Measurements from ENCODE around the gene KAT8. TPM values are rescaled to one million over a fixed set of nuclear protein-coding genes. Genes with fewer than 3 reads are reported as not detected.
A peak's percentile ranks its signal among the peaks of the same experiment; 100 is the strongest.

The KAT8 gene
- total RNA-seq, 1 experiment from 2014 or later: 42.0 TPM

DNA sequence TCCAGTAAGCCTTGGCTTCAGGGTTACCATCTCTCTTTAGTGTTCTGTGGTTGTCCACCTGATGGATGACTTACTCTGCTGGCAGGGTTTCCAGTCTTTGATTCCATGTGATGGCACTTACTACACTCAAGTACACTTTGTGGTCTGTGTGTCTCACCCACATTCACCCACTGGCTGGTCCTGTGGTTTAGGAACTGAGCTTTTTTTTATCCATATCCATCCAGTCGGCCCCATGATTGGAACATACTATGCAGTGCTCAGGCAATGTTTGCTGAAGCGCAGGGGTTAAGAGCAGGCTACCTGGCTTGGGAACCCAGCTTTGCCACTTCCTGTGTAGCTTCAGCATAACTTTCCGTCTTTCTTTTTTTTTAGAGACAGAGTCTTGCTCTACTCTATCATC is 59.7 kb downstream of the KAT8 start:
- POLR2A ChIA-PET: interaction anchor here (0.6 to 1.5 kb wide), 3 partner anchors 35 to 60 kb away, joined by 3 to 7 read pairs (median 3); partner anchors contain the start of gene KAT8
- peaks cover 21% of the 10 kb centered on the region for H3K36me3 Mint-ChIP-seq (ENCODE audit: insufficient read depth, unreplicated experiment)
- H3K27ac Mint-ChIP-seq (ENCODE audit: low read depth, unreplicated experiment): no peak overlapping the region
- no peaks in the 10 kb centered on the region for H3K27me3 Mint-ChIP-seq (ENCODE audit: insufficient read depth, unreplicated experiment)
- TF ChIP-seq, protein P1, sequence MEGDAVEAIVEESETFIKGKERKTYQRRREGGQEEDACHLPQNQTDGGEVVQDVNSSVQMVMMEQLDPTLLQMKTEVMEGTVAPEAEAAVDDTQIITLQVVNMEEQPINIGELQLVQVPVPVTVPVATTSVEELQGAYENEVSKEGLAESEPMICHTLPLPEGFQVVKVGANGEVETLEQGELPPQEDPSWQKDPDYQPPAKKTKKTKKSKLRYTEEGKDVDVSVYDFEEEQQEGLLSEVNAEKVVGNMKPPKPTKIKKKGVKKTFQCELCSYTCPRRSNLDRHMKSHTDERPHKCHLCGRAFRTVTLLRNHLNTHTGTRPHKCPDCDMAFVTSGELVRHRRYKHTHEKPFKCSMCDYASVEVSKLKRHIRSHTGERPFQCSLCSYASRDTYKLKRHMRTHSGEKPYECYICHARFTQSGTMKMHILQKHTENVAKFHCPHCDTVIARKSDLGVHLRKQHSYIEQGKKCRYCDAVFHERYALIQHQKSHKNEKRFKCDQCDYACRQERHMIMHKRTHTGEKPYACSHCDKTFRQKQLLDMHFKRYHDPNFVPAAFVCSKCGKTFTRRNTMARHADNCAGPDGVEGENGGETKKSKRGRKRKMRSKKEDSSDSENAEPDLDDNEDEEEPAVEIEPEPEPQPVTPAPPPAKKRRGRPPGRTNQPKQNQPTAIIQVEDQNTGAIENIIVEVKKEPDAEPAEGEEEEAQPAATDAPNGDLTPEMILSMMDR (IDR thresholded peaks at IDR 0.05; ENCODE audit: unreplicated experiment): no peak
- peaks cover 8% of the 10 kb centered on the region for H3K4me1 Mint-ChIP-seq (ENCODE audit: insufficient read depth, unreplicated experiment)
- intact Hi-C loops (cut with micrococcal nuclease): loop anchor here (5.0 kb wide), 1 partner anchor 35 kb away; no protein-coding TSS in a partner anchor
- CTCF ChIA-PET: interaction anchor here (0.6 to 1.2 kb wide), 4 partner anchors 14 to 122 kb away, joined by 3 to 4 read pairs (median 4); partner anchors contain the start of gene KAT8
- no peak overlapping the region for H3K4me3 Mint-ChIP-seq (ENCODE audit: unreplicated experiment)
- no TSS peak for BruUV-seq (replicated peaks)
- DNase-seq (ENCODE audit: unreplicated experiment): peak; percentile 57
- H3K9me3 Mint-ChIP-seq (ENCODE audit: unreplicated experiment): no peaks in the 10 kb centered on the region

DNA sequence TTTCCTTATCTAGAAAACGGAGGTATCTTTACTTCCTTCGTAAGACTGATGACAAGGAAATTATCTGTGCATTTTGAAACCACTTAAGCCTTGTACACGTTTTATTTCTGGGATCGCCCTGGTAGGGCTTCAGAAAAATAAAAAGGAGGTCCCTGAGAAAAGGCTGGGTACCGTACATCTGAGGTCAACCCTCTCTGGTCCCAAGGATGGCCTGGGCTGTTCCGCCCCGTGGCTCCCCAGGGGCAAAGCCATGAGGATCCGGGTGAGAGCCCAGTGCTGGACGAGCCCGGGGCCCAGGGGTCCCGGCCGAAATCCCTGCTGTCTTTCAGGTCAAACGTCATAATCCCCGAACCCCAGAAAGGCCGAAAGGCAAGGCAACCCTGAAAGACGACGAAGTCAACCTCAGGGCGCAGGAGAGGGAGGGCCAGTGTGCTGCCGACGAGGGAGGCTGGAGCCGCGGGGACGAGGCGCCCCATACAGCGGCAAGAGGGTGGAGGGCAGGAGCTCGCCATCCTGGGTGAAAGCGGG is 61.8 kb downstream of the KAT8 start:
- H3K27ac Mint-ChIP-seq (ENCODE audit: low read depth, unreplicated experiment): peak overlapping the region; percentile 99
- TF ChIP-seq, protein P1 (IDR thresholded peaks at IDR 0.05; ENCODE audit: unreplicated experiment): no peak
- no peaks in the 10 kb centered on the region for H3K9me3 Mint-ChIP-seq (ENCODE audit: unreplicated experiment)
- no peaks in the 10 kb centered on the region for H3K27me3 Mint-ChIP-seq (ENCODE audit: insufficient read depth, unreplicated experiment)
- DNase-seq (ENCODE audit: unreplicated experiment): no peak
- intact Hi-C loops (cut with micrococcal nuclease): loop anchor here (5.0 kb wide), 1 partner anchor 37 kb away; no protein-coding TSS in a partner anchor
- TSS peak; percentile 86 for BruUV-seq (replicated peaks)
- H3K4me1 Mint-ChIP-seq (ENCODE audit: insufficient read depth, unreplicated experiment): peaks cover 26% of the 10 kb centered on the region
- peak overlapping the region; percentile 95 for H3K4me3 Mint-ChIP-seq (ENCODE audit: unreplicated experiment)
- ChIA-PET CTCF (interaction anchor here (1.0 to 1.2 kb wide), 2 partner anchors 20 to 204 kb away, joined by 3 to 6 read pairs; no protein-coding TSS in a partner anchor), POLR2A (interaction anchor here (0.7 to 2.8 kb wide), 36 partner anchors 8 to 534 kb away, joined by 3 to 53 read pairs (median 6); partner anchors contain the start of genes ARMC5, KAT8, PRSS8 and PYCARD)
- H3K36me3 Mint-ChIP-seq (ENCODE audit: insufficient read depth, unreplicated experiment): peaks cover 43% of the 10 kb centered on the region

DNA sequence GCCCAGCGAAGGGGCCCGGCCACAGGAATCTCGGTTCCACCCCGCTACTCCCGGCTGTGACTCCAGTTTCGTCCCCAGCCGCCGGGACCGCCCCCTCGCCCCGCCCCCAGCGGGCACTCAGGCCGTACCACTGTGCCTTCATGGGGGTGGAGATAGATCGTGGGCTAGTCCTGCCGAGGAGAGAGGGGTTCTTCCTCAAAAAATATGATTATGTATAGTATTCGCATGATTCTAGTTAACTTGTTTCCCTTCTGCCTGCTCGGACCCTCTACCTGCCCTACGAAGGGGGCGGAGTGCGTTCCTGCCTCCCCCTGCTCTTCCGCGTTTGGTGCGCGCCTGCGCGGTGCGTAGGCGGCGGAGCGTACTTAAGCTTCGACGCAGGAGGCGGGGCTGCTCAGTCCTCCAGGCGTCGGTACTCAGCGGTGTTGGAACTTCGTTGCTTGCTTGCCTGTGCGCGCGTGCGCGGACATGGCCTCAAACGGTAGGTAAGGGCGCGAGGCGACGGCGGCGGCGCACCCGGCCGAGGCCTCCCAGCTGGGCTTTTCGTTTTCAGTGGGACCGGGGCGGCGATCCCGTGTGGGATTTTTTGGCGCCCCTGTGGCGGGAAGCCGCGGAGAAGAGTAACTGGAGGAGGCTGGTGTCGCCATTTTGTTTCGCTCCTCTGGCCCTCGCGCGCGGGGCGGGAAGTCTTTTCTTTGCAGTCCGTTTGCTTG is 62.4 kb downstream of the KAT8 start, which contains the start of gene FUS:
Gene FUS, plus strand, starts transcription at position 393 of the 713 bp plus-strand sequence. Its CDS starts 76 bp downstream, at position 469.
- CTCF ChIA-PET: interaction anchor here (0.6 to 1.2 kb wide), 5 partner anchors 14 to 281 kb away, joined by 3 to 6 read pairs (median 4); no protein-coding TSS in a partner anchor
- Mint-ChIP-seq H3K4me1 (ENCODE audit: insufficient read depth, unreplicated experiment) (peaks cover 26% of the 10 kb centered on the region), H3K27ac (ENCODE audit: low read depth, unreplicated experiment) (peak within 1 kb of the TSS; percentile 99), H3K4me3 (ENCODE audit: unreplicated experiment) (peak within 1 kb of the TSS; percentile 95), H3K27me3 (ENCODE audit: insufficient read depth, unreplicated experiment) (no peaks in the 10 kb centered on the region), H3K36me3 (ENCODE audit: insufficient read depth, unreplicated experiment) (peaks cover 49% of the 10 kb centered on the region), H3K9me3 (ENCODE audit: unreplicated experiment) (no peaks in the 10 kb centered on the region)
- POLR2A ChIA-PET: interaction anchor here (0.7 to 2.8 kb wide), 44 partner anchors 9 to 698 kb away, joined by 3 to 53 read pairs (median 5); partner anchors contain the start of genes ARMC5, KAT8, PRSS8 and PYCARD
- intact Hi-C loops (cut with micrococcal nuclease): loop anchor here (2.0 to 10.0 kb wide), 5 partner anchors 38 to 515 kb away; partner anchors contain the start of genes KAT8 and ZNF843
- peak; percentile 82 for DNase-seq (ENCODE audit: unreplicated experiment)
- TF ChIP-seq, protein P1 (IDR thresholded peaks at IDR 0.05; ENCODE audit: unreplicated experiment): no peak
- BruUV-seq (replicated peaks): no TSS peak

Other genes with a start within 250 kb of the KAT8 start
- 32.0 and 33.9 TPM in 2 replicates for gene BCL7C, start 223.6 kb upstream of the KAT8 start, total RNA-seq (2022)
- gene CTF1, start 221.1 kb upstream of the KAT8 start, total RNA-seq (2022): 3.6 and 4.1 TPM in 2 replicates
- gene FBXL19, start 194.1 kb upstream of the KAT8 start, total RNA-seq (2022): 18.0 and 23.4 TPM in 2 replicates
- gene ORAI3, start 168.6 kb upstream of the KAT8 start, total RNA-seq (2022): 16.2 and 21.2 TPM in 2 replicates
- 15.0 and 15.8 TPM in 2 replicates for gene SETD1A, start 159.9 kb upstream of the KAT8 start, total RNA-seq (2022)
- 5.0 and 5.3 TPM in 2 replicates for gene HSD3B7, start 132.5 kb upstream of the KAT8 start, total RNA-seq (2022)
- 0.42 and 0.91 TPM in 2 replicates for gene STX1B, start 107.0 kb upstream of the KAT8 start, total RNA-seq (2022)
- gene STX4, start 84.1 kb upstream of the KAT8 start, total RNA-seq (2022): 66.7 and 89.2 TPM in 2 replicates
- 11.9 and 15.1 TPM in 2 replicates for gene ZNF668, start 43.4 kb upstream of the KAT8 start, total RNA-seq (2022)
- gene ZNF646, start 43.2 kb upstream of the KAT8 start, total RNA-seq (2022): 12.6 and 15.2 TPM in 2 replicates
- 4.4 and 5.5 TPM in 2 replicates for gene PRSS53, start 28.7 kb upstream of the KAT8 start, total RNA-seq (2022)
- gene VKORC1, start 22.9 kb upstream of the KAT8 start, total RNA-seq (2022): 64.7 and 66.3 TPM in 2 replicates
- gene BCKDK, start 9.3 kb upstream of the KAT8 start, total RNA-seq (2022): 31.7 and 41.0 TPM in 2 replicates
- 24.6 and 32.6 TPM in 2 replicates for gene PRSS8, start 18.1 kb downstream of the KAT8 start, total RNA-seq (2022)
- gene PRSS36, start 32.4 kb downstream of the KAT8 start, total RNA-seq (2022): 0.49 and 1.0 TPM in 2 replicates
- 451 and 481 TPM in 2 replicates for gene FUS, start 62.5 kb downstream of the KAT8 start, total RNA-seq (2022)
- gene PYCARD, start 85.1 kb downstream of the KAT8 start, total RNA-seq (2022): 0.47 and 0.76 TPM in 2 replicates
- gene TRIM72, start 96.5 kb downstream of the KAT8 start, total RNA-seq (2022): not detected in 2 replicates
- not detected in 2 replicates for gene PYDC1, start 99.5 kb downstream of the KAT8 start, total RNA-seq (2022)
- 0.76 TPM in 1 of 2 replicates, not detected in the other for gene ITGAM, start 142.3 kb downstream of the KAT8 start, total RNA-seq (2022)
- gene ITGAX, start 237.5 kb downstream of the KAT8 start, total RNA-seq (2022): 0.14 and 1.2 TPM in 2 replicates